GM12878 (cell line): ENCODE results near the gene CXADR. TPM values are rescaled to one million over a fixed set of nuclear protein-coding genes. Genes with fewer than 3 reads are reported as not detected.

Source experiments
- ATAC-seq: fragments of 200-7000 bp; cut with Tn5 transposase; 3 replicates; pipeline ENCODE4 v1.9.1; 2020; ENCODE audit warnings: mild to moderate bottlenecking, moderate library complexity
- BruUV-seq: library from RNA; stranded (reverse); fragments of 400-500 nt; replicated peaks from 2 replicates; lab custom pipeline; 2021; lab: Mats Ljungman, UMichigan
- CTCF ChIA-PET: fragments of 300-600 bp; sonication (Branson Sonifier 250); formaldehyde crosslinking; extraction: SDS; loops from one replicate; lab custom pipeline; 2021; ENCODE audit warnings: inconsistent platforms; lab: Yijun Ruan, JAX
- POLR2A ChIA-PET: fragments of 350-600 bp; formaldehyde crosslinking; extraction: SDS; loops from one replicate; lab custom pipeline; 2021; ENCODE audit warnings: inconsistent platforms; lab: Charles Lee
- RAD21 ChIA-PET: fragments of 300-600 bp; sonication (Branson Sonifier 250); formaldehyde crosslinking; loops from one replicate; lab custom pipeline; 2023; ENCODE audit warnings: antibody characterized with exemption; ENCODE audit not compliant: unreplicated experiment; lab: Charles Lee
- SMC1A ChIA-PET: fragments of 300-600 bp; sonication (Branson Sonifier 250); formaldehyde crosslinking; loops from one replicate; lab custom pipeline; 2023; ENCODE audit not compliant: unreplicated experiment, uncharacterized antibody; lab: Charles Lee
- DNase-seq: peaks from one replicate; pipeline ENCODE4 v3.0.0-alpha.2; 2011; ENCODE audit warnings: low read depth, low spot score
- FAIRE-seq: peaks from 3 replicates; lab custom pipeline; 2011; peaks lifted over from hg19 to GRCh38; lab: Jason Lieb, UNC
- H2AFZ ChIP-seq: 2 replicates; pipeline ENCODE4 v1.6.0; 2011; ENCODE audit warnings: low read depth, low read length, control low read depth; ENCODE audit not compliant: control insufficient read depth
- H3K27ac ChIP-seq: 2 replicates; pipeline ENCODE4 v1.5.1; 2011; ENCODE audit warnings: control low read depth; ENCODE audit not compliant: control insufficient read depth, insufficient read depth
- H3K27me3 ChIP-seq, 2 experiments: replicated peaks in 1 of 2; 2 replicates each; pipeline versions ENCODE4 v1.6.0 to v1.6.1; 2011; ENCODE audit warnings: low read length in 1 of 2; ENCODE audit not compliant: control insufficient read depth in 2 of 2, insufficient read depth in 2 of 2
- H3K36me3 ChIP-seq, 2 experiments: 2 replicates each; pipeline ENCODE4 v1.5.1; 2011; ENCODE audit warnings: low read length in 1 of 2; ENCODE audit not compliant: control insufficient read depth in 2 of 2, insufficient read depth in 2 of 2
- H3K4me1 ChIP-seq: 2 replicates; pipeline ENCODE4 v1.6.1; 2011; ENCODE audit warnings: mild to moderate bottlenecking, low read length, moderate library complexity, mixed read lengths; ENCODE audit not compliant: control insufficient read depth, insufficient read depth
- H3K4me2 ChIP-seq: 2 replicates; pipeline ENCODE4 v1.6.0; 2011; ENCODE audit warnings: control low read depth; ENCODE audit not compliant: control insufficient read depth, insufficient read depth
- H3K4me3 ChIP-seq: fragments of 200-600 bp; sonication (generic); 2 replicates; pipeline ENCODE4 v1.5.1; 2016
- H3K79me2 ChIP-seq: 2 replicates; pipeline ENCODE4 v1.6.0; 2011; ENCODE audit warnings: low read length; ENCODE audit not compliant: control insufficient read depth, insufficient read depth
- H3K9ac ChIP-seq: 2 replicates; pipeline ENCODE4 v1.8.0; 2011; ENCODE audit warnings: low read length, control low read depth, mixed read lengths; ENCODE audit not compliant: control insufficient read depth, insufficient read depth
- H3K9me3 ChIP-seq: replicated peaks from 3 replicates; pipeline ENCODE4 v1.5.1; 2011; ENCODE audit warnings: mild to moderate bottlenecking, low read length; ENCODE audit not compliant: control insufficient read depth, insufficient read depth
- H4K20me1 ChIP-seq: 2 replicates; pipeline ENCODE4 v1.6.0; 2011; ENCODE audit not compliant: control insufficient read depth, insufficient read depth
- BACH1 ChIP-seq: fragments of 450-650 bp; IDR thresholded peaks from 2 replicates; pipeline ENCODE4 v1.6.1; 2017; ENCODE audit warnings: mild to moderate bottlenecking, borderline replicate concordance
- ETV6 ChIP-seq, 2 experiments: fragments of 450-650 bp in 1 of 2; IDR thresholded peaks in 1 of 2; conservative IDR thresholded peaks in 1 of 2; 2 replicates each; pipeline ENCODE4 v1.6.1; 2014; ENCODE audit warnings: antibody characterized with exemption in 1 of 2, borderline replicate concordance in 1 of 2, low read depth in 1 of 2, mild to moderate bottlenecking in 1 of 2, moderate library complexity in 1 of 2
- HCFC1 ChIP-seq: fragments of 150-350 bp; IDR thresholded peaks from 2 replicates; pipeline ENCODE4 v1.6.1; 2014; ENCODE audit warnings: low read length
- HDGF ChIP-seq: fragments of 450-650 bp; IDR thresholded peaks from 2 replicates; pipeline ENCODE4 v1.6.1; 2016; ENCODE audit warnings: antibody characterized with exemption
- IKZF1 ChIP-seq: fragments of 450-650 bp; conservative IDR thresholded peaks from 2 replicates; pipeline ENCODE4 v1.6.1; 2017; ENCODE audit warnings: antibody characterized with exemption, mild to moderate bottlenecking
- IRF4 ChIP-seq: IDR thresholded peaks from 2 replicates; pipeline ENCODE4 v1.6.1; 2011; ENCODE audit warnings: low read depth, low read length
- MYC ChIP-seq: IDR thresholded peaks from 2 replicates; pipeline ENCODE4 v1.6.1; 2011; ENCODE audit warnings: mild to moderate bottlenecking, low read length, moderate library complexity, inconsistent platforms; ENCODE audit not compliant: insufficient read depth, insufficient replicate concordance, insufficient read length, severe bottlenecking
- SUPT20H ChIP-seq: IDR thresholded peaks from 2 replicates; pipeline ENCODE4 v1.6.1; 2011; ENCODE audit warnings: low read depth, mild to moderate bottlenecking, low read length, moderate library complexity, borderline replicate concordance; ENCODE audit not compliant: control insufficient read depth
- ZNF274 ChIP-seq: IDR thresholded peaks from one replicate; pipeline ENCODE4 v1.8.0; 2011; ENCODE audit not compliant: insufficient read length, insufficient read depth
- WGBS: methylation state at CpG from one replicate; pipeline ENCODE4 v1.1.6; 2016; ENCODE audit warnings: low lambda C conversion rate; ENCODE audit not compliant: insufficient replicate concordance, insufficient coverage; ENCODE audit errors: missing lambda C conversion rate; 5-methylcytosine and 5-hydroxymethylcytosine counted together
- in situ Hi-C: fragments of 300-500 bp; cut with MboI; formaldehyde crosslinking; loops from 9 replicates; pipeline ENCODE4 v1.14.3; 2018; ENCODE audit warnings: mixed read lengths
- intact Hi-C: fragments of 100-400 bp; cut with micrococcal nuclease; formaldehyde crosslinking; loops from one replicate; pipeline ENCODE4 v1.14.2; 2022; ENCODE audit not compliant: unreplicated experiment
- polyA plus RNA-seq, 11 experiments: library from polyadenylated mRNA; depleted of rRNA in 4 of 11; unstranded in 6 of 11; stranded (reverse) in 5 of 11; fragments of >200 nt; fragmentation: Nextera tagmentation in 4 of 11; fragmentation: Illumina TruSeq in 1 of 11; extraction: Ambion mirVana in 4 of 11; extraction: Trizol in 1 of 11; gene quantifications; 1 replicate in 1 of 11; 2 replicates in 10 of 11; pipeline versions ENCODE4 v1.2.1 to v1.2.3, GENCODE V29; 2011 to 2016; ENCODE audit warnings: inconsistent platforms in 2 of 11, missing spikeins in 2 of 11, low read depth in 1 of 11
- total RNA-seq, 4 experiments: library from RNA; depleted of rRNA in 3 of 4; stranded (reverse); fragments of >200 nt in 3 of 4; fragmentation: Illumina TruSeq in 1 of 4; extraction: Trizol in 1 of 4; gene quantifications; 2 replicates each; pipeline versions ENCODE4 v1.2.1 to v1.2.3, GENCODE V29; 2013 to 2021
- TF ChIP-seq, protein P1 (sequence below): fragments of 450-650 bp; conservative IDR thresholded peaks from 2 replicates; pipeline ENCODE4 v1.6.1; 2017; ENCODE audit warnings: mild to moderate bottlenecking, moderate library complexity
- TF ChIP-seq, protein P2 (sequence below): fragments of 450-650 bp; IDR thresholded peaks from 2 replicates; pipeline ENCODE4 v1.6.1; 2017; ENCODE audit warnings: mild to moderate bottlenecking, moderate library complexity
- TF ChIP-seq, protein P3 (sequence below): fragments of 450-650 bp; IDR thresholded peaks from 2 replicates; pipeline ENCODE4 v1.6.1; 2017; ENCODE audit warnings: antibody characterized with exemption, mild to moderate bottlenecking, moderate library complexity

Gene CXADR
- total and polyA plus RNA-seq, 10 of the 15 experiments (the other 5 are each of a cell fraction or from before 2014, with no cell fraction given): 0.01 to 0.64 (median 0.13) TPM

DNA sequence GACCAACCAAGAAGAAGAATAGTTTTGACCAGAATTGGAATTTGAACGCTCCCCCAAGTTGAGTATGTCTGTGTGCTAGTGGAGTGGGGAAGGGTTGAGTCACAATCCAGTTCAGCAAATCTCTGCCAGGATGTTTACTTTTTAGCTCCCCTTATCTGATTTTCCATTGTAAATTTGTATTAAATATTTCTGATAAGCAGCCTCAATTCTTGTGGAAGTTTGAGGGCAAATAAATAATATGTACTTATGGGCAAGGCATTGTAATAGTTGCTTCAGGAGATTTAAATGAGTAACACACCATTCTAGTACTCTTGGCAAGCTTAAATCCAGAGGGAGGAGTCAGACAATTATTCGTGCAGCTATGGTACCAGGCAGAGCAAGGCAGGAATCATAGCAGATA, 14.4 kb downstream of the CXADR start (continued):
- TF ChIP-seq MYC: no peak

GRCh38 chr21:17527711-17528110, 14.9 kb downstream of the CXADR start:
- SMC1A ChIA-PET: no interaction called here
- BruUV-seq: no TSS peak
- CTCF ChIA-PET: no interaction called here
- FAIRE-seq: no peak
- in situ Hi-C loops: no loop called here
- DNase-seq: no peak
- no peak overlapping the region for H3K4me2 ChIP-seq
- 86% methylated on average over 5 of the region's 5 CpGs for WGBS
- no peak overlapping the region for H3K9ac ChIP-seq
- no peak for ATAC-seq
- no peaks in the 10 kb centered on the region for H3K36me3 ChIP-seq
- H3K9me3 ChIP-seq: no peaks in the 10 kb centered on the region
- no peaks in the 10 kb centered on the region for H3K4me1 ChIP-seq
- no peak overlapping the region for H3K27ac ChIP-seq
- POLR2A ChIA-PET: no interaction called here
- RAD21 ChIA-PET: no interaction called here
- H3K27me3 ChIP-seq: no peaks in the 10 kb centered on the region; a peak in 1 of 4 replicates
- no peak overlapping the region for H2AFZ ChIP-seq
- H3K4me3 ChIP-seq: no peak overlapping the region
- H3K79me2 ChIP-seq: no peaks in the 10 kb centered on the region
- intact Hi-C loops: no loop called here
- no peaks in the 10 kb centered on the region for H4K20me1 ChIP-seq
- TF ChIP-seq ZNF274 (no peak), IRF4 (no peak), HDGF (no peak), IKZF1 (no peak), ETV6 (conservative IDR thresholded peaks at IDR 0.05 in 1 of 2, IDR thresholded peaks at IDR 0.05 in 1 of 2; ENCODE audit: borderline replicate concordance in 1 of 2, low read depth in 1 of 2) (no peak), BACH1 (no peak), SUPT20H (no peak), HCFC1 (no peak)
- TF ChIP-seq, protein P1, sequence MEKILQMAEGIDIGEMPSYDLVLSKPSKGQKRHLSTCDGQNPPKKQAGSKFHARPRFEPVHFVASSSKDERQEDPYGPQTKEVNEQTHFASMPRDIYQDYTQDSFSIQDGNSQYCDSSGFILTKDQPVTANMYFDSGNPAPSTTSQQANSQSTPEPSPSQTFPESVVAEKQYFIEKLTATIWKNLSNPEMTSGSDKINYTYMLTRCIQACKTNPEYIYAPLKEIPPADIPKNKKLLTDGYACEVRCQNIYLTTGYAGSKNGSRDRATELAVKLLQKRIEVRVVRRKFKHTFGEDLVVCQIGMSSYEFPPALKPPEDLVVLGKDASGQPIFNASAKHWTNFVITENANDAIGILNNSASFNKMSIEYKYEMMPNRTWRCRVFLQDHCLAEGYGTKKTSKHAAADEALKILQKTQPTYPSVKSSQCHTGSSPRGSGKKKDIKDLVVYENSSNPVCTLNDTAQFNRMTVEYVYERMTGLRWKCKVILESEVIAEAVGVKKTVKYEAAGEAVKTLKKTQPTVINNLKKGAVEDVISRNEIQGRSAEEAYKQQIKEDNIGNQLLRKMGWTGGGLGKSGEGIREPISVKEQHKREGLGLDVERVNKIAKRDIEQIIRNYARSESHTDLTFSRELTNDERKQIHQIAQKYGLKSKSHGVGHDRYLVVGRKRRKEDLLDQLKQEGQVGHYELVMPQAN: no peak
- TF ChIP-seq, protein P2, sequence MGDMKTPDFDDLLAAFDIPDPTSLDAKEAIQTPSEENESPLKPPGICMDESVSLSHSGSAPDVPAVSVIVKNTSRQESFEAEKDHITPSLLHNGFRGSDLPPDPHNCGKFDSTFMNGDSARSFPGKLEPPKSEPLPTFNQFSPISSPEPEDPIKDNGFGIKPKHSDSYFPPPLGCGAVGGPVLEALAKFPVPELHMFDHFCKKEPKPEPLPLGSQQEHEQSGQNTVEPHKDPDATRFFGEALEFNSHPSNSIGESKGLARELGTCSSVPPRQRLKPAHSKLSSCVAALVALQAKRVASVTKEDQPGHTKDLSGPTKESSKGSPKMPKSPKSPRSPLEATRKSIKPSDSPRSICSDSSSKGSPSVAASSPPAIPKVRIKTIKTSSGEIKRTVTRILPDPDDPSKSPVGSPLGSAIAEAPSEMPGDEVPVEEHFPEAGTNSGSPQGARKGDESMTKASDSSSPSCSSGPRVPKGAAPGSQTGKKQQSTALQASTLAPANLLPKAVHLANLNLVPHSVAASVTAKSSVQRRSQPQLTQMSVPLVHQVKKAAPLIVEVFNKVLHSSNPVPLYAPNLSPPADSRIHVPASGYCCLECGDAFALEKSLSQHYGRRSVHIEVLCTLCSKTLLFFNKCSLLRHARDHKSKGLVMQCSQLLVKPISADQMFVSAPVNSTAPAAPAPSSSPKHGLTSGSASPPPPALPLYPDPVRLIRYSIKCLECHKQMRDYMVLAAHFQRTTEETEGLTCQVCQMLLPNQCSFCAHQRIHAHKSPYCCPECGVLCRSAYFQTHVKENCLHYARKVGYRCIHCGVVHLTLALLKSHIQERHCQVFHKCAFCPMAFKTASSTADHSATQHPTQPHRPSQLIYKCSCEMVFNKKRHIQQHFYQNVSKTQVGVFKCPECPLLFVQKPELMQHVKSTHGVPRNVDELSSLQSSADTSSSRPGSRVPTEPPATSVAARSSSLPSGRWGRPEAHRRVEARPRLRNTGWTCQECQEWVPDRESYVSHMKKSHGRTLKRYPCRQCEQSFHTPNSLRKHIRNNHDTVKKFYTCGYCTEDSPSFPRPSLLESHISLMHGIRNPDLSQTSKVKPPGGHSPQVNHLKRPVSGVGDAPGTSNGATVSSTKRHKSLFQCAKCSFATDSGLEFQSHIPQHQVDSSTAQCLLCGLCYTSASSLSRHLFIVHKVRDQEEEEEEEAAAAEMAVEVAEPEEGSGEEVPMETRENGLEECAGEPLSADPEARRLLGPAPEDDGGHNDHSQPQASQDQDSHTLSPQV: no peak
- TF ChIP-seq, protein P3, sequence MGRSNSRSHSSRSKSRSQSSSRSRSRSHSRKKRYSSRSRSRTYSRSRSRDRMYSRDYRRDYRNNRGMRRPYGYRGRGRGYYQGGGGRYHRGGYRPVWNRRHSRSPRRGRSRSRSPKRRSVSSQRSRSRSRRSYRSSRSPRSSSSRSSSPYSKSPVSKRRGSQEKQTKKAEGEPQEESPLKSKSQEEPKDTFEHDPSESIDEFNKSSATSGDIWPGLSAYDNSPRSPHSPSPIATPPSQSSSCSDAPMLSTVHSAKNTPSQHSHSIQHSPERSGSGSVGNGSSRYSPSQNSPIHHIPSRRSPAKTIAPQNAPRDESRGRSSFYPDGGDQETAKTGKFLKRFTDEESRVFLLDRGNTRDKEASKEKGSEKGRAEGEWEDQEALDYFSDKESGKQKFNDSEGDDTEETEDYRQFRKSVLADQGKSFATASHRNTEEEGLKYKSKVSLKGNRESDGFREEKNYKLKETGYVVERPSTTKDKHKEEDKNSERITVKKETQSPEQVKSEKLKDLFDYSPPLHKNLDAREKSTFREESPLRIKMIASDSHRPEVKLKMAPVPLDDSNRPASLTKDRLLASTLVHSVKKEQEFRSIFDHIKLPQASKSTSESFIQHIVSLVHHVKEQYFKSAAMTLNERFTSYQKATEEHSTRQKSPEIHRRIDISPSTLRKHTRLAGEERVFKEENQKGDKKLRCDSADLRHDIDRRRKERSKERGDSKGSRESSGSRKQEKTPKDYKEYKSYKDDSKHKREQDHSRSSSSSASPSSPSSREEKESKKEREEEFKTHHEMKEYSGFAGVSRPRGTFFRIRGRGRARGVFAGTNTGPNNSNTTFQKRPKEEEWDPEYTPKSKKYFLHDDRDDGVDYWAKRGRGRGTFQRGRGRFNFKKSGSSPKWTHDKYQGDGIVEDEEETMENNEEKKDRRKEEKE: no peak
